HepG2 (cell line): ENCODE measurements around the gene CKLF. TPM values are rescaled to one million over a fixed set of nuclear protein-coding genes. Genes with fewer than 3 reads are reported as not detected.

Source experiments
- GTF2F1 ChIP-seq: fragments of 150-350 bp; IDR thresholded peaks from 2 replicates; pipeline ENCODE4 v1.6.1; 2014; ENCODE audit warnings: low read length
- MATR3 ChIP-seq: sonication (generic); formaldehyde crosslinking; IDR thresholded peaks from 2 replicates; pipeline ENCODE4 v1.4.0; 2020; ENCODE audit warnings: missing genetic modification reagents
- ZNF101 ChIP-seq: sonication (generic); formaldehyde crosslinking; IDR thresholded peaks from 2 replicates; pipeline ENCODE4 v1.4.0; 2020; ENCODE audit warnings: mild to moderate bottlenecking, low read depth, missing genetic modification reagents, borderline replicate concordance
- ZNF17 ChIP-seq: sonication (generic); formaldehyde crosslinking; IDR thresholded peaks from 2 replicates; pipeline ENCODE4 v1.5.0; 2020; ENCODE audit warnings: mild to moderate bottlenecking, missing genetic modification reagents
- ZNF879 ChIP-seq: sonication (generic); formaldehyde crosslinking; IDR thresholded peaks from 2 replicates; pipeline ENCODE4 v1.8.1; 2023; ENCODE audit warnings: missing genetic modification reagents
- ZNF883 ChIP-seq: sonication (generic); formaldehyde crosslinking; IDR thresholded peaks from 2 replicates; pipeline ENCODE4 v1.5.1; 2020; ENCODE audit warnings: mild to moderate bottlenecking, missing genetic modification reagents; ENCODE audit errors: not compliant biosample characterization
- polyA plus RNA-seq, 8 experiments: library from polyadenylated mRNA; depleted of rRNA in 3 of 8; stranded (reverse) in 7 of 8; unstranded in 1 of 8; fragments of >200 nt; fragmentation: Illumina TruSeq in 4 of 8; extraction: Trizol in 4 of 8; gene quantifications; 2 replicates each; pipeline versions ENCODE4 v1.2.1 to v1.2.3, GENCODE V29; 2011 to 2016; ENCODE audit warnings: low read depth in 4 of 8, missing spikeins in 1 of 8, mixed read lengths in 1 of 8; ENCODE audit not compliant: insufficient read depth in 1 of 8
- total RNA-seq, 5 experiments: library from RNA; depleted of rRNA; stranded (reverse); fragments of >200 nt; fragmentation: Illumina TruSeq; extraction: Trizol; gene quantifications; 2 replicates each; pipeline ENCODE4 v1.2.3, GENCODE V29; 2016; ENCODE audit warnings: low read depth in 1 of 5
- TF ChIP-seq, protein P1 (sequence below): sonication (generic); formaldehyde crosslinking; conservative IDR thresholded peaks from 2 replicates; pipeline ENCODE4 v1.4.0; 2020; ENCODE audit warnings: missing genetic modification reagents
- TF ChIP-seq, protein P2 (sequence below): sonication (generic); formaldehyde crosslinking; IDR thresholded peaks from 2 replicates; pipeline ENCODE4 v1.4.0; 2020; ENCODE audit warnings: missing genetic modification reagents, mild to moderate bottlenecking, borderline replicate concordance
- TF ChIP-seq, protein P3 (sequence below): IDR thresholded peaks from 2 replicates; pipeline ENCODE4 v1.6.1; 2016
- TF ChIP-seq, protein P4 (sequence below): sonication (generic); formaldehyde crosslinking; IDR thresholded peaks from 2 replicates; pipeline ENCODE4 v1.5.1; 2020; ENCODE audit warnings: missing genetic modification reagents, mild to moderate bottlenecking, borderline replicate concordance
- TF ChIP-seq, protein P5 (sequence below): IDR thresholded peaks from 2 replicates; pipeline ENCODE4 v1.6.1; 2016; ENCODE audit warnings: low read depth, control low read depth
- TF ChIP-seq, protein P6 (sequence below): sonication (generic); formaldehyde crosslinking; IDR thresholded peaks from 2 replicates; pipeline ENCODE4 v1.4.0; 2020; ENCODE audit warnings: missing genetic modification reagents

Gene CKLF
- total and polyA plus RNA-seq, 2 of the 13 experiments (the other 11 are each of a cell fraction or from before 2014, with no cell fraction given), result 120 to 167 TPM

DNA sequence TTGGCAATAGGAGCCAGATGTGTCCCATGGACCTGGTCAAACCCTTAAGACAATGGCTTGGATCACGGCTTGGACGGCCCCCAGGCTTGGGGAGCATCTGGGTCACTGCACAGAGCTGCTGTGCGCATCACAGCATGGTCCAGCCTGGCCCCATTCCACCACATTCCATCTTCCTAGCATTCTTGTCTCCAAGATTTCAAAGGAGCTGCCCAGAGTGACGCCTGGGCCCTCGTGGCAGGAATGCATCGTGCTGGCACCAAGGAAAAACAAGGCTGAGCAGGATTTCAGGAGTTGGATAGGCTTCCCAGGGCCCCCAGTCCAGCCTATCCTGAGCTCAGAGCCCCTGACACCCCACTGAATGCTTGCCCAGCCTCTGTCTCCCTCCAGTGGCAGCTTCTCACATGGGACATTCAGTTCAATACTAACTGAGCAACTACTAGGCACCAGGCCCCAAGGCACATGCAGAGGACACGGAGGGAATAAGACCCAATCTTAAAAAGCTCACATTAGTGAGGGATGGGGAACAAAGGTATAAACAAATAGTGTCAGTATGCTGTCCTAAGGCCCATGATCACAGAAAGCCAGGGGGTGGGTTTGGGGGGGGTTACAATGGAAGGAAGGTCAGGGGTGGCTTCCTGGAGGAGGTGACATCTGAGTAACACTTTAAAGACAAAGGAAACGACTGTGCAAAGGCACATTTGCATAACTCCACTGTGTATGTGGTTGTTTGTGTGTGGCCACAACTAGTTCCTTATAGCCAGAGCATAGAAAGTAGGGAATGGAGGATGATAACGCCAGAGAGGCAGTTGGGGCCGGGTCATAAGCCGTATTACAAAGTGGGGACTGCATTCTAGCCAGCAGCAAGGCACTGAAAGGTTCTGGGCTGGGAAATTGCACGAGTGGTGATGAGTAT lies 36.5 kb upstream of the CKLF start (continued):
- TF ChIP-seq GTF2F1, result no peak
- no peak for TF ChIP-seq ZNF883 (CRISPR knock-in tag)
- TF ChIP-seq, protein P1, sequence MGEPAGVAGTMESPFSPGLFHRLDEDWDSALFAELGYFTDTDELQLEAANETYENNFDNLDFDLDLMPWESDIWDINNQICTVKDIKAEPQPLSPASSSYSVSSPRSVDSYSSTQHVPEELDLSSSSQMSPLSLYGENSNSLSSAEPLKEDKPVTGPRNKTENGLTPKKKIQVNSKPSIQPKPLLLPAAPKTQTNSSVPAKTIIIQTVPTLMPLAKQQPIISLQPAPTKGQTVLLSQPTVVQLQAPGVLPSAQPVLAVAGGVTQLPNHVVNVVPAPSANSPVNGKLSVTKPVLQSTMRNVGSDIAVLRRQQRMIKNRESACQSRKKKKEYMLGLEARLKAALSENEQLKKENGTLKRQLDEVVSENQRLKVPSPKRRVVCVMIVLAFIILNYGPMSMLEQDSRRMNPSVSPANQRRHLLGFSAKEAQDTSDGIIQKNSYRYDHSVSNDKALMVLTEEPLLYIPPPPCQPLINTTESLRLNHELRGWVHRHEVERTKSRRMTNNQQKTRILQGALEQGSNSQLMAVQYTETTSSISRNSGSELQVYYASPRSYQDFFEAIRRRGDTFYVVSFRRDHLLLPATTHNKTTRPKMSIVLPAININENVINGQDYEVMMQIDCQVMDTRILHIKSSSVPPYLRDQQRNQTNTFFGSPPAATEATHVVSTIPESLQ (CRISPR knock-in tag), result no peak
- no peak for TF ChIP-seq ZNF879 (CRISPR knock-in tag)
- TF ChIP-seq MATR3, result no peak
- TF ChIP-seq ZNF101, result no peak
- TF ChIP-seq, protein P2, sequence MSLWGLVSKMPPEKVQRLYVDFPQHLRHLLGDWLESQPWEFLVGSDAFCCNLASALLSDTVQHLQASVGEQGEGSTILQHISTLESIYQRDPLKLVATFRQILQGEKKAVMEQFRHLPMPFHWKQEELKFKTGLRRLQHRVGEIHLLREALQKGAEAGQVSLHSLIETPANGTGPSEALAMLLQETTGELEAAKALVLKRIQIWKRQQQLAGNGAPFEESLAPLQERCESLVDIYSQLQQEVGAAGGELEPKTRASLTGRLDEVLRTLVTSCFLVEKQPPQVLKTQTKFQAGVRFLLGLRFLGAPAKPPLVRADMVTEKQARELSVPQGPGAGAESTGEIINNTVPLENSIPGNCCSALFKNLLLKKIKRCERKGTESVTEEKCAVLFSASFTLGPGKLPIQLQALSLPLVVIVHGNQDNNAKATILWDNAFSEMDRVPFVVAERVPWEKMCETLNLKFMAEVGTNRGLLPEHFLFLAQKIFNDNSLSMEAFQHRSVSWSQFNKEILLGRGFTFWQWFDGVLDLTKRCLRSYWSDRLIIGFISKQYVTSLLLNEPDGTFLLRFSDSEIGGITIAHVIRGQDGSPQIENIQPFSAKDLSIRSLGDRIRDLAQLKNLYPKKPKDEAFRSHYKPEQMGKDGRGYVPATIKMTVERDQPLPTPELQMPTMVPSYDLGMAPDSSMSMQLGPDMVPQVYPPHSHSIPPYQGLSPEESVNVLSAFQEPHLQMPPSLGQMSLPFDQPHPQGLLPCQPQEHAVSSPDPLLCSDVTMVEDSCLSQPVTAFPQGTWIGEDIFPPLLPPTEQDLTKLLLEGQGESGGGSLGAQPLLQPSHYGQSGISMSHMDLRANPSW (CRISPR knock-in tag), result no peak
- TF ChIP-seq, protein P3, sequence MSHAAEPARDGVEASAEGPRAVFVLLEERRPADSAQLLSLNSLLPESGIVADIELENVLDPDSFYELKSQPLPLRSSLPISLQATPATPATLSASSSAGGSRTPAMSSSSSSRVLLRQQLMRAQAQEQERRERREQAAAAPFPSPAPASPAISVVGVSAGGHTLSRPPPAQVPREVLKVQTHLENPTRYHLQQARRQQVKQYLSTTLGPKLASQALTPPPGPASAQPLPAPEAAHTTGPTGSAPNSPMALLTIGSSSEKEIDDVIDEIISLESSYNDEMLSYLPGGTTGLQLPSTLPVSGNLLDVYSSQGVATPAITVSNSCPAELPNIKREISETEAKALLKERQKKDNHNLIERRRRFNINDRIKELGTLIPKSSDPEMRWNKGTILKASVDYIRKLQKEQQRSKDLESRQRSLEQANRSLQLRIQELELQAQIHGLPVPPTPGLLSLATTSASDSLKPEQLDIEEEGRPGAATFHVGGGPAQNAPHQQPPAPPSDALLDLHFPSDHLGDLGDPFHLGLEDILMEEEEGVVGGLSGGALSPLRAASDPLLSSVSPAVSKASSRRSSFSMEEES (CRISPR knock-in tag), result no peak
- TF ChIP-seq, protein P4, sequence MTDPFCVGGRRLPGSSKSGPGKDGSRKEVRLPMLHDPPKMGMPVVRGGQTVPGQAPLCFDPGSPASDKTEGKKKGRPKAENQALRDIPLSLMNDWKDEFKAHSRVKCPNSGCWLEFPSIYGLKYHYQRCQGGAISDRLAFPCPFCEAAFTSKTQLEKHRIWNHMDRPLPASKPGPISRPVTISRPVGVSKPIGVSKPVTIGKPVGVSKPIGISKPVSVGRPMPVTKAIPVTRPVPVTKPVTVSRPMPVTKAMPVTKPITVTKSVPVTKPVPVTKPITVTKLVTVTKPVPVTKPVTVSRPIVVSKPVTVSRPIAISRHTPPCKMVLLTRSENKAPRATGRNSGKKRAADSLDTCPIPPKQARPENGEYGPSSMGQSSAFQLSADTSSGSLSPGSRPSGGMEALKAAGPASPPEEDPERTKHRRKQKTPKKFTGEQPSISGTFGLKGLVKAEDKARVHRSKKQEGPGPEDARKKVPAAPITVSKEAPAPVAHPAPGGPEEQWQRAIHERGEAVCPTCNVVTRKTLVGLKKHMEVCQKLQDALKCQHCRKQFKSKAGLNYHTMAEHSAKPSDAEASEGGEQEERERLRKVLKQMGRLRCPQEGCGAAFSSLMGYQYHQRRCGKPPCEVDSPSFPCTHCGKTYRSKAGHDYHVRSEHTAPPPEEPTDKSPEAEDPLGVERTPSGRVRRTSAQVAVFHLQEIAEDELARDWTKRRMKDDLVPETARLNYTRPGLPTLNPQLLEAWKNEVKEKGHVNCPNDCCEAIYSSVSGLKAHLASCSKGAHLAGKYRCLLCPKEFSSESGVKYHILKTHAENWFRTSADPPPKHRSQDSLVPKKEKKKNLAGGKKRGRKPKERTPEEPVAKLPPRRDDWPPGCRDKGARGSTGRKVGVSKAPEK (CRISPR knock-in tag), result no peak
- TF ChIP-seq ZNF17 (CRISPR knock-in tag), result no peak
- TF ChIP-seq, protein P5, sequence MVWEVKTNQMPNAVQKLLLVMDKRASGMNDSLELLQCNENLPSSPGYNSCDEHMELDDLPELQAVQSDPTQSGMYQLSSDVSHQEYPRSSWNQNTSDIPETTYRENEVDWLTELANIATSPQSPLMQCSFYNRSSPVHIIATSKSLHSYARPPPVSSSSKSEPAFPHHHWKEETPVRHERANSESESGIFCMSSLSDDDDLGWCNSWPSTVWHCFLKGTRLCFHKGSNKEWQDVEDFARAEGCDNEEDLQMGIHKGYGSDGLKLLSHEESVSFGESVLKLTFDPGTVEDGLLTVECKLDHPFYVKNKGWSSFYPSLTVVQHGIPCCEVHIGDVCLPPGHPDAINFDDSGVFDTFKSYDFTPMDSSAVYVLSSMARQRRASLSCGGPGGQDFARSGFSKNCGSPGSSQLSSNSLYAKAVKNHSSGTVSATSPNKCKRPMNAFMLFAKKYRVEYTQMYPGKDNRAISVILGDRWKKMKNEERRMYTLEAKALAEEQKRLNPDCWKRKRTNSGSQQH (CRISPR knock-in tag), result no peak
- TF ChIP-seq, protein P6, sequence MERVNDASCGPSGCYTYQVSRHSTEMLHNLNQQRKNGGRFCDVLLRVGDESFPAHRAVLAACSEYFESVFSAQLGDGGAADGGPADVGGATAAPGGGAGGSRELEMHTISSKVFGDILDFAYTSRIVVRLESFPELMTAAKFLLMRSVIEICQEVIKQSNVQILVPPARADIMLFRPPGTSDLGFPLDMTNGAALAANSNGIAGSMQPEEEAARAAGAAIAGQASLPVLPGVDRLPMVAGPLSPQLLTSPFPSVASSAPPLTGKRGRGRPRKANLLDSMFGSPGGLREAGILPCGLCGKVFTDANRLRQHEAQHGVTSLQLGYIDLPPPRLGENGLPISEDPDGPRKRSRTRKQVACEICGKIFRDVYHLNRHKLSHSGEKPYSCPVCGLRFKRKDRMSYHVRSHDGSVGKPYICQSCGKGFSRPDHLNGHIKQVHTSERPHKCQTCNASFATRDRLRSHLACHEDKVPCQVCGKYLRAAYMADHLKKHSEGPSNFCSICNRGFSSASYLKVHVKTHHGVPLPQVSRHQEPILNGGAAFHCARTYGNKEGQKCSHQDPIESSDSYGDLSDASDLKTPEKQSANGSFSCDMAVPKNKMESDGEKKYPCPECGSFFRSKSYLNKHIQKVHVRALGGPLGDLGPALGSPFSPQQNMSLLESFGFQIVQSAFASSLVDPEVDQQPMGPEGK (CRISPR knock-in tag), result peak; percentile 26; the same call in 1 of the 2 replicates
